Measurements from ENCODE around the gene MARK4.

The MARK4 gene

GRCh38 chr19:45350477-45351058 is 99.5 kb downstream of the MARK4 start:
- intact Hi-C loops (cut with DNase I), result no loop called here
- no peak for DNase-seq

GRCh38 chr19:45351401-45351952 is 100.4 kb downstream of the MARK4 start:
- no peak for DNase-seq
- intact Hi-C loops (cut with DNase I), result no loop called here

GRCh38 chr19:45352062-45352461 is 101.0 kb downstream of the MARK4 start:
- no peak for DNase-seq
- intact Hi-C loops (cut with DNase I), result no loop called here

GRCh38 chr19:45352471-45352870 is 101.4 kb downstream of the MARK4 start:
- intact Hi-C loops (cut with DNase I), result no loop called here

GRCh38 chr19:45352914-45353796 is 102.1 kb downstream of the MARK4 start:
- no peak for DNase-seq
- intact Hi-C loops (cut with DNase I), result no loop called here

More at GRCh38 chr19:45352471-45352870, 101.4 kb downstream of the MARK4 start:
- DNase-seq, result no peak

GRCh38 chr19:45354241-45354842 is 103.3 kb downstream of the MARK4 start:
- intact Hi-C loops (cut with DNase I), result no loop called here
- DNase-seq, result peak in 19 of 42 donors; percentile 6 to 67 (median 23)
